Endothelial cell of umbilical vein (primary cell): ENCODE measurements around the gene MYOF. TPM values are rescaled to one million over a fixed set of nuclear protein-coding genes. Genes with fewer than 3 reads are reported as not detected.

Source experiments
- BruUV-seq: library from RNA; stranded (reverse); fragments of 400-500 nt; replicated peaks from 2 replicates; lab custom pipeline; 2021; lab: Mats Ljungman, UMichigan
- CTCF ChIA-PET: fragments of 300-600, 350-600 bp; sonication (Branson Sonifier 250); formaldehyde crosslinking; loops from one replicate; lab custom pipeline; 2021; ENCODE audit warnings: antibody characterized with exemption, inconsistent platforms; lab: Charles Lee
- POLR2A ChIA-PET: fragments of 300-600, 350-600 bp; sonication (Branson Sonifier 250); formaldehyde crosslinking; loops from one replicate; lab custom pipeline; 2021; ENCODE audit warnings: antibody characterized with exemption, inconsistent platforms; lab: Charles Lee
- DNase-seq: peaks from one replicate; pipeline ENCODE4 v3.0.0-alpha.2; 2011; ENCODE audit warnings: low read depth, low spot score
- FAIRE-seq: peaks from 2 replicates; lab custom pipeline; 2011; peaks lifted over from hg19 to GRCh38; lab: Jason Lieb, UNC
- H2AFZ ChIP-seq: 2 replicates; pipeline ENCODE4 v1.6.0; 2012; ENCODE audit warnings: low read depth, low read length, control low read depth, inconsistent platforms
- H3K27ac ChIP-seq: 2 replicates; pipeline ENCODE4 v1.5.1; 2011; ENCODE audit warnings: low read depth, mild to moderate bottlenecking, control low read depth, low read length, moderate library complexity; ENCODE audit not compliant: insufficient read depth
- H3K27me3 ChIP-seq, 2 experiments: 2 replicates each; pipeline versions ENCODE4 v1.6.0 to v1.6.1; 2011; ENCODE audit warnings: low read length in 2 of 2, mixed read lengths in 1 of 2; ENCODE audit not compliant: control insufficient read depth in 2 of 2, insufficient read depth in 2 of 2
- H3K36me3 ChIP-seq, 2 experiments: 2 replicates in 1 of 2; 3 replicates in 1 of 2; pipeline ENCODE4 v1.5.1; 2011; ENCODE audit warnings: low read length in 2 of 2, mild to moderate bottlenecking in 1 of 2, moderate library complexity in 1 of 2; ENCODE audit not compliant: control insufficient read depth in 2 of 2, insufficient read depth in 2 of 2; ENCODE audit errors: extremely low read depth in 1 of 2
- H3K4me1 ChIP-seq: 3 replicates; pipeline ENCODE4 v1.5.1; 2011; ENCODE audit warnings: mild to moderate bottlenecking, low read length; ENCODE audit not compliant: control insufficient read depth, insufficient read depth; ENCODE audit errors: extremely low read depth
- H3K4me2 ChIP-seq: 2 replicates; pipeline ENCODE4 v1.6.1; 2011; ENCODE audit warnings: low read length, control low read depth, mixed read lengths; ENCODE audit not compliant: insufficient read depth
- H3K4me3 ChIP-seq, 3 experiments: fragments of 200-600 bp in 1 of 3; sonication (generic), shearing (Covaris generic) in 1 of 3; replicated peaks in 1 of 3; 2 replicates each; pipeline ENCODE4 v1.5.1; 2011 to 2016; ENCODE audit warnings: control low read depth in 3 of 3, low read length in 3 of 3, mild to moderate bottlenecking in 2 of 3, inconsistent platforms in 1 of 3, low read depth in 1 of 3, moderate library complexity in 1 of 3; ENCODE audit not compliant: insufficient read depth in 1 of 3
- H3K79me2 ChIP-seq: 2 replicates; pipeline ENCODE4 v1.6.0; 2012; ENCODE audit warnings: low read length, inconsistent platforms; ENCODE audit not compliant: control insufficient read depth, insufficient read depth
- H3K9ac ChIP-seq: replicated peaks from 2 replicates; pipeline ENCODE3; 2011; ENCODE audit warnings: low read length, control low read depth; ENCODE audit not compliant: insufficient read depth; ENCODE audit errors: extremely low read depth
- H3K9me1 ChIP-seq: replicated peaks from 3 replicates; pipeline ENCODE4 v1.6.0; 2011; ENCODE audit warnings: mild to moderate bottlenecking, low read length; ENCODE audit not compliant: control insufficient read depth, insufficient read depth; ENCODE audit errors: extremely low read depth
- H3K9me3 ChIP-seq: replicated peaks from 2 replicates; pipeline ENCODE4 v1.5.1; 2012; ENCODE audit warnings: low read length, inconsistent platforms; ENCODE audit not compliant: control insufficient read depth, insufficient read depth
- H4K20me1 ChIP-seq: replicated peaks from 2 replicates; pipeline ENCODE3; 2011; ENCODE audit warnings: mild to moderate bottlenecking, low read length; ENCODE audit not compliant: control insufficient read depth, insufficient read depth; ENCODE audit errors: extremely low read depth
- CTCF ChIP-seq, 2 donors: IDR thresholded peaks; 1 replicate in 1 of 2; 2 replicates in 1 of 2; pipeline ENCODE4 v1.5.1; 2011; ENCODE audit warnings: low read length in 2 of 2, mild to moderate bottlenecking in 2 of 2, moderate library complexity in 2 of 2, control low read depth in 1 of 2, inconsistent platforms in 1 of 2, low read depth in 1 of 2; ENCODE audit not compliant: insufficient read depth in 1 of 2; ENCODE audit errors: extremely low read depth in 1 of 2
- EZH2 ChIP-seq: IDR thresholded peaks from 2 replicates; pipeline ENCODE4 v1.6.1; 2012; ENCODE audit warnings: borderline replicate concordance, low read depth, mild to moderate bottlenecking, moderate library complexity, low read length, inconsistent platforms; ENCODE audit not compliant: severe bottlenecking
- FOS ChIP-seq: IDR thresholded peaks from 2 replicates; pipeline ENCODE4 v1.6.1; 2011; ENCODE audit warnings: mild to moderate bottlenecking, low read length, moderate library complexity, borderline replicate concordance; ENCODE audit not compliant: insufficient read depth
- GATA2 ChIP-seq: IDR thresholded peaks from 2 replicates; pipeline ENCODE4 v1.7.0; 2011; ENCODE audit warnings: low read depth, mild to moderate bottlenecking, moderate library complexity, mixed read lengths, low read length; ENCODE audit not compliant: insufficient read length, insufficient read depth
- JUN ChIP-seq: IDR thresholded peaks from 2 replicates; pipeline ENCODE4 v1.6.1; 2011; ENCODE audit warnings: borderline replicate concordance, low read depth; ENCODE audit not compliant: insufficient read length, insufficient read depth
- MAX ChIP-seq: IDR thresholded peaks from 2 replicates; pipeline ENCODE4 v1.6.1; 2011; ENCODE audit not compliant: insufficient read depth, insufficient read length
- MYC ChIP-seq: IDR thresholded peaks from one replicate; pipeline ENCODE4 v1.6.1; 2011; ENCODE audit warnings: mild to moderate bottlenecking, low read depth, low read length
- POLR2A ChIP-seq: IDR thresholded peaks from 2 replicates; pipeline ENCODE4 v1.6.1; 2012; ENCODE audit warnings: low read depth, mild to moderate bottlenecking, control low read depth, low read length
- POLR2AphosphoS5 ChIP-seq: IDR thresholded peaks from 2 replicates; pipeline ENCODE4 v1.6.1; 2012; ENCODE audit warnings: low read depth, mild to moderate bottlenecking, control low read depth, low read length, moderate library complexity; ENCODE audit not compliant: insufficient read depth
- dilution Hi-C: fragments of 300-500 bp; cut with MboI; formaldehyde crosslinking; loops from one replicate; pipeline ENCODE4 v1.15.0; 2019; ENCODE audit warnings: low sequenced_read_pairs; ENCODE audit not compliant: extremely low pct_ligation_motif_present
- intact Hi-C: fragments of 100-400 bp; cut with micrococcal nuclease; formaldehyde crosslinking; loops from one replicate; pipeline ENCODE4 v1.10.0; 2022
- polyA plus RNA-seq, 4 experiments: library from polyadenylated mRNA; depleted of rRNA in 3 of 4; stranded (reverse) in 3 of 4; unstranded in 1 of 4; fragments of >200 nt; gene quantifications; 2 replicates each; pipeline versions ENCODE4 v1.2.1 to v1.2.3, GENCODE V29; 2011 to 2012; ENCODE audit warnings: missing spikeins in 1 of 4
- total RNA-seq: library from RNA; stranded (reverse); gene quantifications from 2 replicates; pipeline ENCODE4 v1.2.3, GENCODE V29; 2021

Gene MYOF
- total and polyA plus RNA-seq, 2 donors (not counting 3 experiments of a cell fraction or from before 2014, with no cell fraction given), result 98.4 to 379 TPM

- FAIRE-seq (no peak), DNase-seq (no peak)
- H2AFZ ChIP-seq, result no peak overlapping the region
- intact Hi-C loops, result no loop called here
- POLR2A ChIA-PET, result no interaction called here
- H3K9me1 ChIP-seq, result no peaks in the 10 kb centered on the region
- dilution Hi-C loops, result no loop called here
- no peak for TF ChIP-seq MAX
- TF ChIP-seq POLR2A, result no peak
- no peak for TF ChIP-seq EZH2
- TF ChIP-seq JUN, result no peak
- no peak for TF ChIP-seq CTCF (IDR thresholded peaks at IDR 0.05; ENCODE audit: extremely low read depth in 1 of 2, insufficient read depth in 1 of 2, low read depth in 1 of 2, low read length in 2 of 2)
- H3K79me2 ChIP-seq, result no peaks in the 10 kb centered on the region
- CTCF ChIA-PET, result interaction anchor here (1.3 kb wide), 1 partner anchor 13 kb away, joined by 3 read pairs; no protein-coding TSS in a partner anchor
- H3K4me1 ChIP-seq, result no peaks in the 10 kb centered on the region
- H3K9ac ChIP-seq, result no peak overlapping the region
- no peaks in the 10 kb centered on the region for H4K20me1 ChIP-seq
- peaks cover 2 to 7% of the 10 kb centered on the region in 2 experiments for H3K27me3 ChIP-seq
- H3K4me2 ChIP-seq, result no peak overlapping the region
- no peaks in the 10 kb centered on the region for H3K9me3 ChIP-seq
- no peaks in the 10 kb centered on the region for H3K36me3 ChIP-seq
- no peak overlapping the region for H3K27ac ChIP-seq
- no peak overlapping the region for H3K4me3 ChIP-seq
- no TSS peak for BruUV-seq
Observed at GRCh38 chr10:93271347-93271746, 210.8 kb downstream of the MYOF start.

- DNase-seq (no peak), FAIRE-seq (no peak)
- dilution Hi-C loops, result no loop called here
- no peak overlapping the region for H3K4me2 ChIP-seq
- H3K4me1 ChIP-seq, result no peaks in the 10 kb centered on the region
- H3K4me3 ChIP-seq, result no peak overlapping the region
- ChIA-PET CTCF (no interaction called here), POLR2A (no interaction called here)
- peaks cover 2 to 7% of the 10 kb centered on the region in 2 experiments for H3K27me3 ChIP-seq
- no TSS peak for BruUV-seq
- H3K36me3 ChIP-seq, result no peaks in the 10 kb centered on the region
- H4K20me1 ChIP-seq, result no peaks in the 10 kb centered on the region
- H3K9me1 ChIP-seq, result no peaks in the 10 kb centered on the region
- H2AFZ ChIP-seq, result no peak overlapping the region
- no peak overlapping the region for H3K9ac ChIP-seq
- H3K9me3 ChIP-seq, result no peaks in the 10 kb centered on the region
- no peaks in the 10 kb centered on the region for H3K79me2 ChIP-seq
- TF ChIP-seq FOS (no peak), JUN (no peak), EZH2 (no peak), POLR2A (no peak), CTCF (IDR thresholded peaks at IDR 0.05; ENCODE audit: extremely low read depth in 1 of 2, insufficient read depth in 1 of 2, low read depth in 1 of 2, low read length in 2 of 2) (no peak), MAX (no peak), GATA2 (no peak), POLR2AphosphoS5 (no peak), MYC (no peak)
- H3K27ac ChIP-seq, result no peak overlapping the region
- intact Hi-C loops, result no loop called here
Observed at GRCh38 chr10:93269281-93269680, 212.9 kb downstream of the MYOF start.
